ENCODE results near the gene NLRP12. TPM values are rescaled to one million over a fixed set of nuclear protein-coding genes. Genes with fewer than 3 reads are reported as not detected.

Gene NLRP12
- total RNA-seq, 1 donor from 2014 or later = not detected

DNA sequence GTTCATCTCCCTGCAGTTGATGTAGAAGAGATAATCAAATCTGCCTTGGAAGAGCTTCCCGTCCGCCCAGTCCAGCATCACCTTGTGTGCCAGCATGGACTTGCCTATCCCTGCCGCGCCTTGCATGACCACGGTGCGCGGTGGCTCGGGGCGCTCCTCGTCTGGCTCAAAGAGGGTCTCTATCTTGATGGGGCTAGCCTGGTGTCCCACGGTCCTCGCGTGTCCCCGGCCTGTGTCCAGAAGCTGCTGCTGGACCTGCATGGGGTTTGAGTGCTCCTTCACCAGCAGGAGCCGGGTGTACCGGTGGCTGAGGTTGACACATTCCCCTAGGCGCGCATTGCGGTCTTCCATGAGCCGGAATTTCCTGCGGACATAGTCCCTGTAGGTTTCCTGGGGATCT, 13.2 kb downstream of the NLRP12 start:
- DNase-seq (ENCODE audit: extremely low spot score, unreplicated experiment) = no peak
- no peaks in the 10 kb centered on the region for H3K9me3 Mint-ChIP-seq
- H3K36me3 Mint-ChIP-seq = no peaks in the 10 kb centered on the region
- H3K4me1 Mint-ChIP-seq (ENCODE audit: unreplicated experiment) = no peaks in the 10 kb centered on the region
- no peak for TF ChIP-seq CTCF (conservative IDR thresholded peaks at IDR 0.05)
- H3K27ac Mint-ChIP-seq = no peak overlapping the region
- H3K27me3 Mint-ChIP-seq = no peaks in the 10 kb centered on the region
- no peak overlapping the region for H3K4me3 Mint-ChIP-seq

DNA sequence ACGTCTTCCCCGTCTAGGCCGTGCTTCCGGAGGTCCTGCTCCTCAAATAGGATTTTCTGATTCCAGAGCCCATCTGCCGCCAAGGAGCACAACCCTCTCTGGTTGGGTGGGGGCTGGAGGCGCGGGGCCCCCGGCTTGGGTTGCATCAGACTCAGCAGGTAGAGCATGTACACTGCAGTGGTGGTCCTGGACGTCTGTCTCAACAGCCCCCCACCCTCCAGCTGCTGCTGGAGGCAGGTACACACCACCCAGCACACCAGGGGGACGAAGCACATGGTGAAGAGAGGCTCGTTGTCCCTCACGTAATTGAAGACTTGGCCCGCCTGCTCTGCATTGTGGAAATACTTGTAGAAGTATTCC, 13.9 kb downstream of the NLRP12 start:
- Mint-ChIP-seq H3K4me3 (no peak overlapping the region), H3K27me3 (no peaks in the 10 kb centered on the region), H3K27ac (no peak overlapping the region), H3K4me1 (ENCODE audit: unreplicated experiment) (no peaks in the 10 kb centered on the region), H3K9me3 (no peaks in the 10 kb centered on the region), H3K36me3 (no peaks in the 10 kb centered on the region)
- TF ChIP-seq CTCF (conservative IDR thresholded peaks at IDR 0.05) = no peak
- DNase-seq (ENCODE audit: extremely low spot score, unreplicated experiment) = no peak

DNA sequence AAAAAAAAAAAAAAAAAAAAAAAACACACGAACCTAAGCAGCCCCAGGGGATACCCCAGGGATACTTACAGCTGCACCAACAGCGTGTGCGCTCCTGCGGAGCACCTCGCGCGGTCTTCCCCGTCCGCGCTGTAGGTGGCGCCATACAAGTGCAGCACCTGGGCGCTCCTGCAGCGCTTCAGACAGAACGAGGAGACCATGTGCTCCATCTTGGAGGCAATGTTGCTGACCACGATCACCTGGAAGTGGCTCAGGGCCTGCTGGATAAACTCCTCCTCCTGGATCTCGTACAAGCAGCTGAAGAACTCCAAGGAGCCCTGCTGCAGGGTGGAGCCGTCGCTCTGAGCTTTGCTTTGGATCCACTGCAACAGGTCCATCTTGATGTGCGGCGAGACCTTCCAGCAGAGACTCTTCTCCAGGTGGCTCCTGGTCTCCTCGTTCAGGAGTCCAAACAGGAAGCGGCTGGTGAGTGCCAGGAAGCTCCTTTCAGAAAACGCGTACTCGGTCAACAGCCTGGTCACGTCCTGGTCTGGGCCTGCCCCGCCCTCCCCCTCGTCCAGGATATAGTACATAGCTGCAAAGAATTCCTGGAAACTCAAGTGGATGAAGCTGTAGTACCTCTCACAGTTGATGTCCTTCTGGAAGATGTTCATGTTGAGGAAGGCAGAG, 14.5 kb downstream of the NLRP12 start:
- H3K4me3 Mint-ChIP-seq = no peak overlapping the region
- DNase-seq (ENCODE audit: extremely low spot score, unreplicated experiment) = no peak
- H3K9me3 Mint-ChIP-seq = no peaks in the 10 kb centered on the region
- no peaks in the 10 kb centered on the region for H3K36me3 Mint-ChIP-seq
- TF ChIP-seq CTCF (conservative IDR thresholded peaks at IDR 0.05) = peak; percentile 53
- no peaks in the 10 kb centered on the region for H3K4me1 Mint-ChIP-seq (ENCODE audit: unreplicated experiment)
- no peaks in the 10 kb centered on the region for H3K27me3 Mint-ChIP-seq
- no peak overlapping the region for H3K27ac Mint-ChIP-seq

DNA sequence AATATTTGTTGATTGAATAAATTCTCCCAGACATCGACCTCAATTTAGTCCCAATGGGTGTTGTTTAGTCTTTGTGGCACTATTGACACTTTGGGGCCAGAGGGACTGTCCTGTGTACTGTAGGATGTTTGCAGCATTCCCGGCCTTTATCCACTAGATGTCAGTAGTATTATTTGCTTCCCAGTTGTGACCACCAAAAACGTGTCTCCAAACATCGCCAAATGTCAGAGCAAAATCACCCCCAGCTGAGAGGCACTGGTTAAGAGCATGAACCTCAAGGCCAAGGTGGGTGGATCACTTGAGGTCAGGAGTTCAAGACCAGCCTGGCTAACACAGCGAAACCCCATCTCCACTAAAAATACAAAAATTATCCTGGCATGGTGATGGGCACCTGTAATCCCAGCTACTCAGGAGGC, 15.4 kb downstream of the NLRP12 start:
- Mint-ChIP-seq H3K36me3 (no peaks in the 10 kb centered on the region), H3K9me3 (no peaks in the 10 kb centered on the region), H3K4me1 (ENCODE audit: unreplicated experiment) (no peaks in the 10 kb centered on the region), H3K4me3 (no peak overlapping the region), H3K27me3 (no peaks in the 10 kb centered on the region), H3K27ac (no peak overlapping the region)
- peak; percentile 68 for TF ChIP-seq CTCF (conservative IDR thresholded peaks at IDR 0.05)
- no peak for DNase-seq (ENCODE audit: extremely low spot score, unreplicated experiment)

GRCh38 chr19:53801257-53801656, 22.9 kb downstream of the NLRP12 start:
- Mint-ChIP-seq H3K27me3 (no peaks in the 10 kb centered on the region), H3K4me3 (no peak overlapping the region), H3K9me3 (no peaks in the 10 kb centered on the region), H3K27ac (no peak overlapping the region), H3K36me3 (no peaks in the 10 kb centered on the region), H3K4me1 (ENCODE audit: unreplicated experiment) (no peaks in the 10 kb centered on the region)
- no peak for TF ChIP-seq CTCF (conservative IDR thresholded peaks at IDR 0.05)
- DNase-seq (ENCODE audit: extremely low spot score, unreplicated experiment) = no peak

DNA sequence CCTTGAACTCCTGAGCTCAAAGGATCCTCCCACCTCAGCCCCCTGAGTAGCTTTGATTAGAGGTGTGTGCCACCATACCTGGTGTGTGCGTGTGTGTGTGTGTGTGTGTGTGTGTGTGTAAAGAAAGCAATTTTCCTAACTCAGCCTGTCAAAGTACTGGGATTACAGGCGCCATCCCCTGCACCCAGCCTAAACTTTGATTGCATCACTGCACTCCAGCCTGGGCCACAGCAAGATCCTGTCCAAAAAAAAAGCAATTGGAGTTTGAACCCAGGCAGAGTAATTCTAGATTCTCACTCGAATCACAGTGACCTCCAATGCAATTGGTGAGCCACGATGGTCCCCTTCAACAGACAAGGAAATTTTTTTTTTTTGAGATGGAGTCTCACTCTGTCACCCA, 29.1 kb downstream of the NLRP12 start:
- Mint-ChIP-seq H3K9me3 (no peaks in the 10 kb centered on the region), H3K36me3 (no peaks in the 10 kb centered on the region), H3K4me3 (no peak overlapping the region), H3K27ac (no peak overlapping the region), H3K4me1 (ENCODE audit: unreplicated experiment) (peaks cover 6% of the 10 kb centered on the region), H3K27me3 (no peaks in the 10 kb centered on the region)
- DNase-seq (ENCODE audit: extremely low spot score, unreplicated experiment) = no peak
- no peak for TF ChIP-seq CTCF (conservative IDR thresholded peaks at IDR 0.05)
